T47D (cell line): Measurements from ENCODE around the gene ZNF516.

Experiments used
- DNase-seq, 2 experiments: peaks; one replicate each; pipeline versions ENCODE4 v3.0.0 to v3.0.0-alpha.2; 2011 to 2012; ENCODE audit warnings: low read depth in 1 of 2, low spot score in 1 of 2
- JUND ChIP-seq: IDR thresholded peaks from 2 replicates; pipeline ENCODE4 v1.6.1; 2012; ENCODE audit warnings: low read depth
- in situ Hi-C: cut with HindIII; loops from 2 replicates; pipeline ENCODE4 v1.10.0; 2016; ENCODE audit warnings: low sequenced_read_pairs, low pct_unique_long_range_greater_than_20kb

The ZNF516 gene

GRCh38 chr18:76491776-76492668, 3.0 kb downstream of the ZNF516 start:
- no peak for TF ChIP-seq JUND
- in situ Hi-C loops: no loop called here
- peak in 1 of 2 experiments; percentile 39 for DNase-seq

GRCh38 chr18:76491473-76491775, 3.6 kb downstream of the ZNF516 start:
- no peak for TF ChIP-seq JUND
- in situ Hi-C loops: no loop called here

DNA sequence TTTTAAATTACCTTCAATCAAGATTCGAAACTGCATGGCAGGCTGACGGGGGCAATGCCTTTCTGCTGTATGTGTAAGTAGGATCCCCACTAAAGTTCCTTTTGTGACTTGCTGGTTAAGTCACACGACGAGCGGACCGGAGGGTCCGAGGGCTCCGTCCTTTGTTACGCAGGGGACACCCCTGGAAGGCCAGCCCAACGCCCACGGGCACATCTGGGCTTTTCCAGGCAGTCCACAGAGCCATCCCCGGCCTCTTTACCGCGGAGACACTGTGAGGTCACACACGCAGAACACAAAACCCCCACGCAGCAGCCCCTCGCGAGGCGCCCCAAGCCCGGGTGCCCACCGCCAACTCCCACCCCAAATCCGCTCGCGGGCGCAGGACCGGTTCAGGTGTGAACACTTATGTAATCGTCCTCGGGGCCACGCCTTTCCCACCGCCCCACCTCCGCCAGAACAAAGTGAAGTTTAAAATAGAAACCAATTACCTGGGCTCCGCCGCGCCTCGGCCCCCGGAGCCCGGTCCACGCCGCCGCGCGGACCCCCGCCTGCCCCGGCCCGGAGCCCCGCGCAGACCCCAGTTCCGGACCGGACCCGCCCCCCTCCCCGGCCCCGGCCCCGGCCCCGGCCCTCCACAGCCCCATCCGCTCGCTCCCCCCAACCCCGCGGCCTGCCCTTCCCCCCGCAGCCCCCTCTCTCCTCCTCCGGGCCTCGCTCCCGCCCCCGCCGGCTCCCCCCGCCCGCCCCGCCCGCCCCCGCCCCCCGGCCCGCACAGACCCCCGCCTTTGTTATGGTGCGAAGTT, 4.2 kb downstream of the ZNF516 start:
- in situ Hi-C loops: no loop called here
- TF ChIP-seq JUND: no peak
- DNase-seq: peak; percentile 64 to 69

More at GRCh38 chr18:76491473-76491775, 3.6 kb downstream of the ZNF516 start:
- peak; percentile 74 for DNase-seq

DNA sequence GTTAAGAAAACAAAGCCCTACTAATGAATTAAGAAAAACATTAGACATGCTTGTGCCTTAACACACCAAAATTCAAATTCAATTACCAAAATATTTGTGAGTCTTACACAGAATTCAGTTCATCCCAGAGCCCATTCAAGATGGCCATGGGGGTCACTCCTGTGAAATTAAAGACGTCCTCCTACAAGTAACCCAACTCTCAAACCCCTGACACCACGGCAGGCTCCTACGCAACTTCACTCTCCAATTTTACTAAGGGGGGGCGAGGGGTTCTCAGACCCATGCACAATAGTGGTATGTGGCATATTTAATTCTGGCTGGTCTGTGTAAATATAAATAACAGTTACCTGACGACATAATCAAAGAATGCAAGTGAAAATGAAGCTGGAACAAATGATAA, 5.0 kb downstream of the ZNF516 start:
- in situ Hi-C loops: no loop called here

GRCh38 chr18:76489081-76489480, 6.0 kb downstream of the ZNF516 start:
- in situ Hi-C loops: no loop called here
- no peak for DNase-seq

More for the DNA sequence above, 5.0 kb downstream of the ZNF516 start:
- no peak for TF ChIP-seq JUND
- DNase-seq: no peak

GRCh38 chr18:76488190-76488589, 6.9 kb downstream of the ZNF516 start:
- in situ Hi-C loops: no loop called here
- no peak for TF ChIP-seq JUND
- DNase-seq: no peak

More at GRCh38 chr18:76489081-76489480, 6.0 kb downstream of the ZNF516 start:
- no peak for TF ChIP-seq JUND

DNA sequence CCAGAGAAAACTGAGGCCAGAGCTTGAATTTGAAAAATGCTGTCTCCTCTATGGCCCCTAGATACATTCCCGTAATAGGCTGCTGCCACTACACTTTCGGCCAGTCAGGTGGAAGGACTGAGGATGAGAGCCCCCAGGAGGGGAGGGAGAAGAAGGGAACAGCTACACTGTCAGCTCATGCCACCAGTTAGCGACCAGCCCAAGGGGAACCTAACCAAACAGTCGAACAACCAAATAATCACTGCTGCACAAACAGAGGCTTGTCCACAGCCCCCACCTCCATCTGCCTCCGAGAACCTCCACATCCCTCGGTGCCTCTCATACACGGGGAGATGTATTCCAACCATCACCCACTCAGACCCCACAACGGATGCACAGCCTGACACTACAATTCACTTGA, 7.3 kb downstream of the ZNF516 start:
- in situ Hi-C loops: no loop called here
- no peak for DNase-seq
- TF ChIP-seq JUND: no peak

DNA sequence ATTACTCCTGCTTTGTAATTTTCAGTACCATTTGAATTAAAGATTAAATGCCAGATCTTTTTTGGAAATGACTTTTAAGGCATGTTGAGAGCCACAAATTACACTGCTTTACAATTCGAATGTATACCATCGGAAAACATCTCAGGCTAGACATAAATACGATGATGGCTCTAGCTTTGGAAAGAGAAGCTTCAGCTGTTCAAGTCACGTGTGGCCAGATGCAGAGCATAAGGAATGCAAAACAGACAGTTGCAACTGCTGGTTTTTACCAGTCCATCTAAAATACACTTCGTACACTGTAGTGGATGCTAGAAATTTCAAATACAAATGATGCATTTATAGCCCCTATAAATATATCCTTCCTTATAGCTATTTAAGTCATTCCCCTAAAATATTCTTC, 8.0 kb downstream of the ZNF516 start:
- TF ChIP-seq JUND: no peak
- DNase-seq: no peak
- in situ Hi-C loops: no loop called here

GRCh38 chr18:76486574-76486973, 8.5 kb downstream of the ZNF516 start:
- no peak for TF ChIP-seq JUND
- in situ Hi-C loops: no loop called here
- DNase-seq: no peak

- no peak for DNase-seq
- in situ Hi-C loops: no loop called here
- no peak for TF ChIP-seq JUND
Measured at GRCh38 chr18:76486038-76486437, 9.0 kb downstream of the ZNF516 start.

DNA sequence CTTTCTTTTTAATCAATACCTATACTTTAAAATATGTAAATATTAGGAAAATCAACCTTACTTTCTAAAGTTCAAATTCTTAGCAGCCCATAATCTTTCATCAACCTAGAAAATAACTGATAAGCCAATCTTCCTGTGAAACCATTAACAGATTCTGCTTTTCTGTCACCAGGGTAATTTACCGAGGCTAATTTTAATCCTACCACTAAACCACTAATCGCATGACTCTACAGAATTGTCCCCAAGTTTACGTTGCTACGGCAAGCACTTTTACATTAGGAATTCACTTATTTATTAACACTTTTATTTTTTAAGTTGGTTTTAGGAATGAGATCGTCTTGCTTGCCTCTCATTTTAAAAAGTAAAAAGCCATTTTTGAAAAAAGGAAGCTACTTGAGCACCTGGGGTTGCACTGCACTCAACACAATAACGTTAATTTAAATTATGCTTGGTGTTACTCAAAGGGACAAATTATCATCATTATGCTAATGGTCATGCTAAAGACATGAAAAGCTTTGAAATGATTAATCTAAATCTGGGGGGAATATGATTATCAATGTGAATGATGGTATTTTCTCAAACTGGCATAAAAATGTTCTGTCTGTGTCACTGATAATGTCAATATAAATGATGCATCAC, 10.2 kb downstream of the ZNF516 start:
- in situ Hi-C loops: no loop called here

GRCh38 chr18:76483780-76484179, 11.3 kb downstream of the ZNF516 start:
- no peak for DNase-seq
- in situ Hi-C loops: no loop called here
- TF ChIP-seq JUND: no peak

More for the DNA sequence above, 10.2 kb downstream of the ZNF516 start:
- no peak for TF ChIP-seq JUND
- no peak for DNase-seq

DNA sequence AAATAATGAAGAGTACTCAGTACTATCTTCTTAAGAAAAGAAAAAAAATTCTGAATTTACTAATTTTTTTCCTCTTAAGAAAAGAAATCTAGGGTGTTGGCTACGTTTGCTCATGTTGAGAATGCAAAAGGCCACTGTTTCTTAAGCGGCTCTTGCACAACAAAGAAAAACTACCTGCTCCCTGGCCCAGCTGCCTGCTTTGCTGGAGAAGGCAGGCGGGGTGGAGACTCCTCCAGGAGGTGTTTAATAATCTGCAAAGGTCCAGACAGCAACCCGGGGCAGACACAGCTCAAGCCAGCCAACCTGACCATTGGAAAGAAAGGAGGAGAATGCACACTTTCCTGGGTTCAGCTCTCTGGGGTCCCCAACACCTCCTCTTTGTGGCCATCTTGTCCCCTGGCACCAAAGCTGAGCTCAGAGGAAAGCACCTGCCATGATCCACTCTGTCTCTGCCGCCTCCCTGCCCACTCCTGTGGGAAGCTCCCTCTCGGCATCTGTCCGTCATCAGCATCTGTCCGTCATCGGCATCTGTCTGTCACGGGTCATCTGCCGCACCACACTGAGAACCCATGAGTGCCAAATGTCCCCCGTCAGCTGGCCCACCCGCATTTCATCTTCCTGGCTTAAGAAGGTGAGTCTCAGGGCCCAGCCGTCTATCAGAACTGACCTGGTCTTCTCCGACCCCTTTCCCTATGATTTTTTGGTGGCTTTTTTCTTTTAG, 11.9 kb downstream of the ZNF516 start:
- DNase-seq: no peak
- in situ Hi-C loops: no loop called here
- no peak for TF ChIP-seq JUND
